Progenitor cell of endocrine pancreas (in vitro differentiated cells): Measurements from ENCODE around the gene ZBTB20. TPM values are rescaled to one million over a fixed set of nuclear protein-coding genes. Genes with fewer than 3 reads are reported as not detected.

ENCODE experiments used
- DNase-seq: peaks from one replicate; pipeline ENCODE4 v3.0.0; 2021; ENCODE audit warnings: low spot score; ENCODE audit not compliant: unreplicated experiment
- H3K27ac Mint-ChIP-seq: 2 replicates; pipeline ENCODE4 v1.8.0; 2021; ENCODE audit warnings: mild to moderate bottlenecking, moderate library complexity, mixed read lengths
- H3K27me3 Mint-ChIP-seq: 2 replicates; pipeline ENCODE4 v1.8.0; 2021; ENCODE audit warnings: mixed read lengths
- H3K36me3 Mint-ChIP-seq: 2 replicates; pipeline ENCODE4 v1.8.0; 2022; ENCODE audit warnings: mixed read lengths; ENCODE audit not compliant: insufficient read depth
- H3K4me1 Mint-ChIP-seq: 2 replicates; pipeline ENCODE4 v1.8.0; 2021; ENCODE audit warnings: low read depth, mixed read lengths
- H3K4me3 Mint-ChIP-seq: 2 replicates; pipeline ENCODE4 v1.8.0; 2021; ENCODE audit warnings: low read depth, mild to moderate bottlenecking, moderate library complexity, mixed read lengths
- H3K9me3 Mint-ChIP-seq: 2 replicates; pipeline ENCODE4 v1.8.0; 2021; ENCODE audit warnings: low read depth, mixed read lengths
- CTCF ChIP-seq: fragments of 200-600 bp; sonication (generic); IDR thresholded peaks from one replicate; pipeline ENCODE4 v1.5.0; 2021; ENCODE audit warnings: antibody characterized with exemption, mild to moderate bottlenecking; ENCODE audit not compliant: unreplicated experiment
- total RNA-seq: library from RNA; stranded (reverse); gene quantifications from 2 replicates; pipeline ENCODE4 v1.2.1, GENCODE V29; 2021

ZBTB20 gene
- total RNA-seq, 1 donor from 2014 or later = 27.3 TPM

DNA sequence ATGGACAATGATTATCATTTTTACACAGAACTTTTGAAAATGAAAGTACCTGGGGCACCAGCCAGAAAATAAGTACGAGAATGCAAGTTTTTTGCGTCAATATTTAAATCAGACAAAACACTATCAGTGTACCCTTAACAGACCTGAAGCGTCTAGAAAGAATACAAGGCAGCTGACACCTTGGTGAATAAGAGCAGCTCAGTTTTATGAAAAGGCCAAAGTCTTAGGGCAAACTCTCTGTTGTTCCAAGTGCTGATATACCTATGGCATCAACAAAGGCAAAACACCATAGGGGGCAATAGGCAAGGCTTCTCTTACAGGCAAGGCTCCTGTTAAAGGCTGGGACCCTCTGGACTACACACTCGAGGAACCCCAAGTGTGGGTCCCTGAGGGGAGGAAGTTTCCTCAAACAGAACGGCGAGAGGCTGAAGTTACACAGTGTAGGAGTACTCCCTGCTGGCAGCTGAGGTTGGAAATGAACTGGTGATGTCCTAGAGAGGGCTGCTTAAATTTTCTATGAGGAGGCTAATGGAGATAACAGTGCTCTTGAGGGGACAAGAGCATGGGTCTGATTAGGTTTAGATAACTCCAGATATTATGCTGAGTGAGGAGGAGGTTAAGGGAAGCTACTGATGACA lies 562.2 kb downstream of the ZBTB20 start:
- Mint-ChIP-seq H3K9me3 (no peaks in the 10 kb centered on the region), H3K36me3 (no peaks in the 10 kb centered on the region), H3K4me1 (no peaks in the 10 kb centered on the region), H3K27ac (no peak overlapping the region), H3K27me3 (no peaks in the 10 kb centered on the region), H3K4me3 (no peak overlapping the region)
- no peak for TF ChIP-seq CTCF
- no peak for DNase-seq

GRCh38 chr3:114582929-114583328 lies 564.2 kb downstream of the ZBTB20 start:
- Mint-ChIP-seq H3K4me1 (no peaks in the 10 kb centered on the region), H3K27me3 (no peaks in the 10 kb centered on the region), H3K27ac (no peak overlapping the region), H3K4me3 (no peak overlapping the region), H3K36me3 (no peaks in the 10 kb centered on the region), H3K9me3 (no peaks in the 10 kb centered on the region)
- no peak for DNase-seq
- TF ChIP-seq CTCF = no peak

DNA sequence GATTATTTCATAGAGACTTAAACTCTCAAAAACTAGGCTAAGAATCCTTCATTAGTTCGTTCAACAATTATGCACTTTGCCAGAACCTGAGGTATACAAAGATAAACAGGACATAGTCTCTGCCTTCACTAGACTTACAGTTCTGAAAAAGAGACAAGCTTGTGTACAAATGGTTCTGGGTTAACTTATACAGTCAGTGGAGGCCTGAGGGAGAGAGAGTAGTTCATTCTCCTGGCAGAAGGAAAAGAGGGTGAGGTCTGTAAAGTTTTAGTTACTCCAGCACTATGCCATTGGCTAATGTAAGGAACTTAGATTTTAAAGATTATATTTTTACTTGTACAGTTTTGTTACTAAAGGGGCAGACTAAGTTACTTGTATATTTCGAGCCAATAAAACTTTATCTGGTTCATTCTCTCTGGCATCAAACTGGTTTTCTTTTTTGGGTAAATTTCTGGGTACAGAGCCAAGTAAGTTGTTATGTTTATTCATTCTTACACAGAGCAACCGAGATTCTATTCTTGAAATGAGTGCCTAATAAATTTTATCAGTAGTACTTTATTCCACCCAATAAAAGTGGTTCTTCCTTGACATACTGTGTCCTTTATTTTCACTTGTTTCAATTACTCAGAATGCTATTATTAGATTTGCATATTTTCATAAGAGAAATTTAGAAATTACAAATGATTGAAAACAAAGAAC lies 574.6 kb downstream of the ZBTB20 start:
- Mint-ChIP-seq H3K27ac (no peak overlapping the region), H3K27me3 (no peaks in the 10 kb centered on the region), H3K36me3 (no peaks in the 10 kb centered on the region), H3K9me3 (no peaks in the 10 kb centered on the region), H3K4me3 (no peak overlapping the region), H3K4me1 (no peaks in the 10 kb centered on the region)
- no peak for TF ChIP-seq CTCF
- DNase-seq = no peak

- Mint-ChIP-seq H3K36me3 (no peaks in the 10 kb centered on the region), H3K9me3 (no peaks in the 10 kb centered on the region), H3K27me3 (no peaks in the 10 kb centered on the region), H3K4me3 (no peak overlapping the region), H3K4me1 (no peaks in the 10 kb centered on the region), H3K27ac (no peak overlapping the region)
- DNase-seq = no peak
- no peak for TF ChIP-seq CTCF
These were observed 575.7 kb downstream of the ZBTB20 start for GRCh38 chr3:114571363-114571762.

DNA sequence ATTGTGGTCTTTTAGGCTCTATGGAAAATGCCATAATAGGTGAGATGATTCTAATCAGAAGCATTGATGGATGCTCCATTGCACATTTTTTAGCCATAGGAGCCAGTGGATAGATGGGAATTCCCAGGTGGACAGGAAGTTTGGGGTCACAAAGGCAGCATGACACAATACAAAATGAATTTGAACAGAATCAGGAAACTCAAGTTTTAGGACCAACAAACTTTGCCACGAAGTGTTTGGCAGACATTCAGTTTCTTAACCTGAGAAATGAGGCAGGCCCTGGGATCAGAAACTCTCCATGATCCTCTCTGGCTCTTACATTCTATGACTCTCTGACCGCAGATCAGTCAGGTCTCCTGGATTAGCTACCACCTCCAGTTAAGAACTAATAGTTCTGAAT lies 577.9 kb downstream of the ZBTB20 start:
- no peaks in the 10 kb centered on the region for H3K36me3 Mint-ChIP-seq
- DNase-seq = no peak
- no peaks in the 10 kb centered on the region for H3K9me3 Mint-ChIP-seq
- TF ChIP-seq CTCF = no peak
- no peak overlapping the region for H3K27ac Mint-ChIP-seq
- H3K4me1 Mint-ChIP-seq = no peaks in the 10 kb centered on the region
- H3K4me3 Mint-ChIP-seq = no peak overlapping the region
- no peaks in the 10 kb centered on the region for H3K27me3 Mint-ChIP-seq
